HepG2 (cell line): ENCODE measurements around the gene ORC1. TPM values are rescaled to one million over a fixed set of nuclear protein-coding genes. Genes with fewer than 3 reads are reported as not detected.
A peak's percentile ranks its signal among the peaks of the same experiment; 100 is the strongest.

ENCODE experiments used
- FOXP1 ChIP-seq, 2 experiments: fragments of 450-650 bp in 1 of 2; IDR thresholded peaks; 2 replicates each; pipeline ENCODE4 v1.6.1; 2017 to 2018; ENCODE audit warnings: antibody characterized with exemption in 1 of 2
- HNF4A ChIP-seq: sonication (generic); formaldehyde crosslinking; IDR thresholded peaks from 2 replicates; pipeline ENCODE4 v1.4.0; 2020; ENCODE audit warnings: missing genetic modification reagents
- KIAA2018 ChIP-seq: sonication (generic); formaldehyde crosslinking; IDR thresholded peaks from 2 replicates; pipeline ENCODE4 v1.5.0; 2020; ENCODE audit warnings: mild to moderate bottlenecking, missing genetic modification reagents, borderline replicate concordance
- KMT2B ChIP-seq: IDR thresholded peaks from 2 replicates; pipeline ENCODE4 v1.6.1; 2016; ENCODE audit warnings: missing genetic modification reagents, missing compliant biosample characterization
- NCOA2 ChIP-seq: sonication (generic); formaldehyde crosslinking; IDR thresholded peaks from 2 replicates; pipeline ENCODE4 v1.8.0; 2022; ENCODE audit warnings: inconsistent platforms
- PLSCR1 ChIP-seq: sonication (generic); formaldehyde crosslinking; IDR thresholded peaks from 2 replicates; pipeline ENCODE4 v1.5.0; 2020; ENCODE audit warnings: missing genetic modification reagents, mild to moderate bottlenecking, borderline replicate concordance
- POLR2A ChIP-seq, 2 experiments: IDR thresholded peaks; 2 replicates each; pipeline ENCODE4 v1.6.1; 2011; ENCODE audit warnings: low read depth in 2 of 2, low read length in 2 of 2, mild to moderate bottlenecking in 1 of 2, moderate library complexity in 1 of 2; ENCODE audit not compliant: insufficient read depth in 1 of 2
- PRDM4 ChIP-seq: sonication (generic); formaldehyde crosslinking; IDR thresholded peaks from 2 replicates; pipeline ENCODE4 v1.9.0; 2021; ENCODE audit warnings: missing genetic modification reagents, borderline replicate concordance
- PRPF4 ChIP-seq: fragments of 200-400 bp; formaldehyde crosslinking; IDR thresholded peaks from 2 replicates; pipeline ENCODE4 v1.6.1; 2016; ENCODE audit warnings: low read length, low read depth; ENCODE audit not compliant: poor library complexity, severe bottlenecking
- RFX1 ChIP-seq: fragments of 450-650 bp; IDR thresholded peaks from 2 replicates; pipeline ENCODE4 v1.6.1; 2017
- SIN3B ChIP-seq: fragments of 150-350 bp; IDR thresholded peaks from 2 replicates; pipeline ENCODE4 v1.6.1; 2014; ENCODE audit warnings: low read length
- TFAP4 ChIP-seq: sonication (generic); IDR thresholded peaks from 2 replicates; pipeline ENCODE4 v1.6.1; 2016; ENCODE audit warnings: low read depth, borderline replicate concordance
- ZBTB1 ChIP-seq: sonication (generic); formaldehyde crosslinking; IDR thresholded peaks from 2 replicates; pipeline ENCODE4 v1.4.0; 2020; ENCODE audit warnings: missing genetic modification reagents, borderline replicate concordance
- ZBTB21 ChIP-seq: sonication (generic); formaldehyde crosslinking; IDR thresholded peaks from 2 replicates; pipeline ENCODE4 v1.4.0; 2020; ENCODE audit warnings: missing genetic modification reagents
- ZEB1 ChIP-seq: IDR thresholded peaks from 2 replicates; pipeline ENCODE4 v1.6.1; 2012; ENCODE audit warnings: mild to moderate bottlenecking, low read depth, inconsistent platforms; ENCODE audit not compliant: insufficient replicate concordance
- ZMYM4 ChIP-seq: sonication (generic); formaldehyde crosslinking; IDR thresholded peaks from 2 replicates; pipeline ENCODE4 v1.8.1; 2023; ENCODE audit warnings: mild to moderate bottlenecking, missing genetic modification reagents
- ZNF577 ChIP-seq: sonication (generic); formaldehyde crosslinking; IDR thresholded peaks from 2 replicates; pipeline ENCODE4 v1.4.0; 2020; ENCODE audit warnings: mild to moderate bottlenecking, low read depth, missing genetic modification reagents, borderline replicate concordance
- ZNF75D ChIP-seq: sonication (generic); formaldehyde crosslinking; IDR thresholded peaks from 2 replicates; pipeline ENCODE4 v1.8.1; 2023; ENCODE audit warnings: missing genetic modification reagents, mild to moderate bottlenecking, borderline replicate concordance
- polyA plus RNA-seq, 8 experiments: library from polyadenylated mRNA; depleted of rRNA in 3 of 8; stranded (reverse) in 7 of 8; unstranded in 1 of 8; fragments of >200 nt; fragmentation: Illumina TruSeq in 4 of 8; extraction: Trizol in 4 of 8; gene quantifications; 2 replicates each; pipeline versions ENCODE4 v1.2.1 to v1.2.3, GENCODE V29; 2011 to 2016; ENCODE audit warnings: low read depth in 4 of 8, missing spikeins in 1 of 8, mixed read lengths in 1 of 8; ENCODE audit not compliant: insufficient read depth in 1 of 8
- total RNA-seq, 5 experiments: library from RNA; depleted of rRNA; stranded (reverse); fragments of >200 nt; fragmentation: Illumina TruSeq; extraction: Trizol; gene quantifications; 2 replicates each; pipeline ENCODE4 v1.2.3, GENCODE V29; 2016; ENCODE audit warnings: low read depth in 1 of 5

ORC1 gene
- total and polyA plus RNA-seq, 2 of the 13 experiments (the other 11 are each of a cell fraction or from before 2014, with no cell fraction given) = 7.0 to 23.5 TPM

GRCh38 chr1:52355847-52356505, 48.2 kb downstream of the ORC1 start (continued):
- no peak for TF ChIP-seq RFX1
- peak; percentile 32; the same call in 1 of the 2 replicates for TF ChIP-seq HNF4A (CRISPR knock-in tag)
- TF ChIP-seq PLSCR1 (CRISPR knock-in tag) = no peak
- no peak for TF ChIP-seq ZNF75D (CRISPR knock-in tag)
- TF ChIP-seq ZMYM4 (CRISPR knock-in tag) = no peak
- no peak for TF ChIP-seq ZBTB21 (CRISPR knock-in tag)
- TF ChIP-seq POLR2A (IDR thresholded peaks at IDR 0.05; ENCODE audit: insufficient read depth in 1 of 2, low read depth in 2 of 2, low read length in 2 of 2) = peak in 1 of 2 experiments; percentile 44; a peak in 1 of 4 replicates
- no peak for TF ChIP-seq ZEB1
- TF ChIP-seq KIAA2018 (CRISPR knock-in tag) = no peak
- TF ChIP-seq SIN3B = no peak
- TF ChIP-seq KMT2B (CRISPR knock-in tag) = no peak
- TF ChIP-seq TFAP4 = peak; percentile 56
- no peak for TF ChIP-seq FOXP1 (IDR thresholded peaks at IDR 0.05)
- no peak for TF ChIP-seq FOXP1 (CRISPR knock-in tag; IDR thresholded peaks at IDR 0.05)
- TF ChIP-seq ZNF577 (CRISPR knock-in tag) = no peak
- TF ChIP-seq PRDM4 (CRISPR knock-in tag) = no peak
- no peak for TF ChIP-seq ZBTB1 (CRISPR knock-in tag)
- TF ChIP-seq NCOA2 (CRISPR knock-in tag) = no peak
- no peak for TF ChIP-seq PRPF4
